Suprapubic skin (tissue), 4 donors: ENCODE data around the gene KCNIP3.

Experiments used
- CTCF ChIP-seq, 2 donors: fragments of 200-600 bp in 1 of 2; fragments of 450-650 bp in 1 of 2; sonication (generic) in 1 of 2; IDR thresholded peaks; one replicate each; pipeline ENCODE4 v1.5.1; 2016 to 2019; ENCODE audit warnings: antibody characterized with exemption in 2 of 2, mild to moderate bottlenecking in 1 of 2, moderate library complexity in 1 of 2
- EP300 ChIP-seq: sonication (generic); formaldehyde crosslinking; IDR thresholded peaks from one replicate; pipeline ENCODE4 v1.6.1; 2017; ENCODE audit warnings: antibody characterized with exemption
- POLR2A ChIP-seq, 2 donors: fragments of 450-650 bp; IDR thresholded peaks; one replicate each; pipeline ENCODE4 v1.6.1; 2017; ENCODE audit warnings: antibody characterized with exemption in 2 of 2, mild to moderate bottlenecking in 2 of 2, moderate library complexity in 2 of 2
- POLR2AphosphoS5 ChIP-seq, 3 donors: sonication (generic); formaldehyde crosslinking; IDR thresholded peaks; one replicate each; pipeline ENCODE4 v1.6.1; 2017; ENCODE audit warnings: antibody characterized with exemption in 3 of 3

DNA sequence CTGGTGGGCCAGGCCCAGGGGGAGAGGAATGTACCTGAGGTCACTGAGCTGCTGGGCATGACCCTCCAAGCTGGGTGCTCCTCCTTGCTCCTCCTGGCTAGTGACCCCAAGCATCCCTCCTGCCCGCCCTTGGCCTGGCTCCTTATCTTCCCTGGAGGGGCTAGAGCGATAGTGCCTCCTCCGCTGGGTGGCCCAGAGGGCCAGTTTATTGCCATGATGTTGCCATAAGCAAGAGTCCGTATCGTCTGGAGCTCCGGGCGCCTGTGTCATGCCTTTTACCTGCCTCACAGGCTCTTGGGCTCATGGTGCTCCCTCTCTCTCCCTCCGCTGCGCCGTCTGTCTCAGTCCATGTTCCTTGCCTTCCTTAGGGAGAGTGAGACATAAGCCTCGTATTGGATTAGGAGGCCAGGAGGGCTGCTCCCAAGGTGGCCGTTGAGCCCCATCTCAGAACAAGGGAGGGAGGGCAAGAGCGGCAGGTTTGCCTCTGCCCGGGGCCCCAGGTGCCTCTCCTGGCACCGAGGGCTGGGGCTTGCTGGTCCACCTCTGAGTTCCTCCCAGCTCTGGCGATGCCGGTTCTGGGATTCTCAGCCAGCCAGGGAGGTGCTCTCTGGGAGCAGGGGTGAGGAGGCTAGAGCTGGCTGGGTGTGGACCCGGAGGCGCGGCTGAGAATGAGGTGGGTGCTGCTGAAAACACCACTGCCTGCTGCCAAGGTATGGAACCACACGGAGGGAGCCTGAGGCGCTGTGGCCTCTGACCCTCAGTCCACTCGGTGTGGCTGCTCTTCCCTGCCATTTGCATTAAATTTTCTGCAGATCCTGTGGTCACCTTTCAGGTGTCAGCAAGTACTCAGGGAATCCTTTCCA is 22.6 kb downstream of the KCNIP3 start:
- no peak for TF ChIP-seq POLR2A (IDR thresholded peaks at IDR 0.05)
- TF ChIP-seq CTCF (IDR thresholded peaks at IDR 0.05): no peak
- TF ChIP-seq POLR2AphosphoS5 (IDR thresholded peaks at IDR 0.05): no peak
- no peak for TF ChIP-seq EP300
